PC-9 (cell line): ENCODE results near the gene LRMDA. TPM values are rescaled to one million over a fixed set of nuclear protein-coding genes. Genes with fewer than 3 reads are reported as not detected.
"Not testable (repeated sequence)": the region's sequence is repeated elsewhere in the genome, so short reads cannot be mapped to it uniquely, and the experiment has no call there.

Experiments used
- BruUV-seq: library from RNA; stranded (reverse); fragments of 400-500 nt; replicated peaks from 2 replicates; lab custom pipeline; 2021; lab: Mats Ljungman, UMichigan
- CTCF ChIA-PET: fragments of 300-600 bp; sonication (Branson Sonifier 250); formaldehyde crosslinking; loops from one replicate; lab custom pipeline; 2022; ENCODE audit warnings: antibody characterized with exemption; lab: Charles Lee
- POLR2A ChIA-PET: fragments of 300-600 bp; sonication (Branson Sonifier 250); formaldehyde crosslinking; loops from one replicate; lab custom pipeline; 2022; ENCODE audit warnings: antibody characterized with exemption; ENCODE audit not compliant: unreplicated experiment; lab: Charles Lee
- DNase-seq, 2 experiments: peaks; one replicate each; pipeline versions ENCODE4 v3.0.0 to v3.0.0-alpha.2; 2015 to 2022; ENCODE audit warnings: mixed read lengths in 1 of 2
- H2AFZ ChIP-seq: fragments of 200-600 bp; sonication (generic); 2 replicates; pipeline ENCODE4 v1.8.1; 2017; ENCODE audit warnings: antibody characterized with exemption
- H3F3A ChIP-seq: fragments of 200-600 bp; sonication (generic); 2 replicates; pipeline ENCODE4 v1.8.1; 2017; ENCODE audit warnings: antibody characterized with exemption, mild to moderate bottlenecking, low read depth; ENCODE audit not compliant: insufficient read depth
- H3K27ac ChIP-seq: fragments of 200-600 bp; sonication (generic); 2 replicates; pipeline ENCODE4 v1.6.1; 2016; ENCODE audit warnings: mixed run types
- H3K27me3 ChIP-seq: fragments of 200-600 bp; sonication (generic); 2 replicates; pipeline ENCODE4 v1.6.1; 2016; ENCODE audit warnings: low read depth, mixed run types; ENCODE audit not compliant: insufficient read depth
- H3K36me3 ChIP-seq: fragments of 200-600 bp; sonication (generic); 2 replicates; pipeline ENCODE4 v1.6.1; 2016; ENCODE audit warnings: low read depth, mixed run types
- H3K4me1 ChIP-seq: fragments of 200-600 bp; sonication (generic); replicated peaks from 2 replicates; pipeline ENCODE4 v1.6.1; 2016; ENCODE audit warnings: mixed run types; ENCODE audit not compliant: insufficient read depth
- H3K4me2 ChIP-seq: fragments of 200-600 bp; sonication (generic); 2 replicates; pipeline ENCODE4 v1.6.1; 2017; ENCODE audit warnings: mixed run types
- H3K4me3 ChIP-seq: fragments of 200-600 bp; sonication (generic); 2 replicates; pipeline ENCODE4 v1.6.1; 2016; ENCODE audit warnings: mixed run types
- H3K79me2 ChIP-seq: fragments of 200-600 bp; sonication (generic); 2 replicates; pipeline ENCODE4 v1.6.1; 2017; ENCODE audit warnings: low read depth, mixed run types
- H3K9me2 ChIP-seq: fragments of 200-600 bp; sonication (generic); 2 replicates; pipeline ENCODE4 v1.8.1; 2017; ENCODE audit warnings: mild to moderate bottlenecking; ENCODE audit not compliant: insufficient read depth
- H3K9me3 ChIP-seq: fragments of 200-600 bp; sonication (generic); 2 replicates; pipeline ENCODE4 v1.8.1; 2016; ENCODE audit warnings: low read depth; ENCODE audit not compliant: insufficient read depth
- H4K20me1 ChIP-seq: fragments of 200-600 bp; sonication (generic); 2 replicates; pipeline ENCODE4 v1.8.1; 2017; ENCODE audit not compliant: insufficient read depth
- CTCF ChIP-seq: fragments of 200-600 bp; sonication (generic); conservative IDR thresholded peaks from 2 replicates; pipeline ENCODE4 v1.6.1; 2017; ENCODE audit warnings: mixed run types, antibody characterized with exemption, mild to moderate bottlenecking, moderate library complexity
- EZH2 ChIP-seq: fragments of 200-600 bp; sonication (generic); IDR thresholded peaks from 2 replicates; pipeline ENCODE4 v1.8.0; 2017; ENCODE audit warnings: antibody characterized with exemption, low read depth
- intact Hi-C: fragments of 100-400 bp; cut with micrococcal nuclease; formaldehyde crosslinking; loops from one replicate; pipeline ENCODE4 v1.10.0; 2022; ENCODE audit not compliant: unreplicated experiment
- microRNA-seq: library from miRNA; unstranded; fragments of <30 nt; microRNA quantifications from one replicate; pipeline ENCODE4 v1.2.0, GENCODE V29; 2021; ENCODE audit warnings: borderline number of aligned reads, borderline replicate concordance
- total RNA-seq: library from RNA; stranded (reverse); gene quantifications from 2 replicates; pipeline ENCODE4 v1.2.3, GENCODE V29; 2021

The LRMDA gene
- total RNA-seq, 1 experiment from 2014 or later: not detected

GRCh38 chr10:76582531-76582930 is 1151.1 kb downstream of the LRMDA start:
- DNase-seq: no peak
- intact Hi-C loops: no loop called here
- BruUV-seq: no TSS peak
- Histone ChIP-seq H4K20me1 (no peaks in the 10 kb centered on the region), H3K36me3 (no peaks in the 10 kb centered on the region), H2AFZ (no peak overlapping the region), H3K9me3 (no peaks in the 10 kb centered on the region), H3K27ac (no peak overlapping the region), H3K4me1 (peaks cover 18% of the 10 kb centered on the region), H3K4me2 (no peak overlapping the region), H3K4me3 (no peak overlapping the region), H3K27me3 (no peaks in the 10 kb centered on the region), H3K79me2 (no peaks in the 10 kb centered on the region), H3K9me2 (no peaks in the 10 kb centered on the region), H3F3A (peaks cover 10% of the 10 kb centered on the region; the same call in 1 of the 2 replicates)
- no peak for TF ChIP-seq EZH2
- no peak for TF ChIP-seq CTCF
- ChIA-PET CTCF (no interaction called here), POLR2A (interaction anchor here (0.6 kb wide), 1 partner anchor 205 kb away, joined by 3 read pairs; no protein-coding TSS in a partner anchor)

GRCh38 chr10:76583711-76584161 is 1152.3 kb downstream of the LRMDA start:
- Histone ChIP-seq H3K79me2 (no peaks in the 10 kb centered on the region), H2AFZ (no peak overlapping the region), H3K27me3 (no peaks in the 10 kb centered on the region), H3K4me2 (peak overlapping the region; percentile 24), H3K9me2 (no peaks in the 10 kb centered on the region), H3K4me1 (peaks cover 18% of the 10 kb centered on the region), H4K20me1 (no peaks in the 10 kb centered on the region), H3K4me3 (no peak overlapping the region), H3F3A (peaks cover 10% of the 10 kb centered on the region; the same call in 1 of the 2 replicates), H3K27ac (peak overlapping the region; percentile 57), H3K9me3 (no peaks in the 10 kb centered on the region), H3K36me3 (no peaks in the 10 kb centered on the region)
- CTCF ChIA-PET: no interaction called here
- intact Hi-C loops: no loop called here
- DNase-seq: peak in 1 of 2 experiments; percentile 69
- TF ChIP-seq EZH2 (no peak), CTCF (no peak)
- BruUV-seq: no TSS peak
- POLR2A ChIA-PET: interaction anchor here (0.6 kb wide), 1 partner anchor 151 kb away, joined by 5 read pairs; no protein-coding TSS in a partner anchor

GRCh38 chr10:76584466-76584865 is 1153.0 kb downstream of the LRMDA start:
- H3K27me3 ChIP-seq, H2AFZ ChIP-seq, H3K9me3 ChIP-seq, H3K4me3 ChIP-seq, intact Hi-C loops, H3K9me2 ChIP-seq, DNase-seq, H3K36me3 ChIP-seq, H4K20me1 ChIP-seq, BruUV-seq, H3F3A ChIP-seq, H3K79me2 ChIP-seq, CTCF ChIA-PET: not testable (repeated sequence)
- Histone ChIP-seq H3K4me1 (peaks cover 18% of the 10 kb centered on the region), H3K27ac (peak overlapping the region; percentile 57), H3K4me2 (peak overlapping the region; percentile 24)
- POLR2A ChIA-PET: interaction anchor here (0.6 kb wide), 1 partner anchor 151 kb away, joined by 5 read pairs; no protein-coding TSS in a partner anchor

Small RNA genes within 50 kb of the gene (microRNA-seq; reads per million reads assigned to microRNA genes)
- not detected for gene MIR606

Other genes starting within 250 kb of the LRMDA start
- gene VDAC2, start 220.8 kb upstream of the LRMDA start, total RNA-seq: 241 and 243 TPM in 2 replicates
- gene COMTD1, start 195.7 kb upstream of the LRMDA start, total RNA-seq: 20.5 and 25.1 TPM in 2 replicates
- gene ZNF503, start 29.9 kb upstream of the LRMDA start, total RNA-seq: 1.4 and 1.5 TPM in 2 replicates